Measurements from ENCODE around the gene SEPTIN11. TPM values are rescaled to one million over a fixed set of nuclear protein-coding genes. Genes with fewer than 3 reads are reported as not detected.

SEPTIN11 gene
- total and polyA plus RNA-seq, 2 experiments from 2014 or later, result 41.3 to 84.6 TPM

DNA sequence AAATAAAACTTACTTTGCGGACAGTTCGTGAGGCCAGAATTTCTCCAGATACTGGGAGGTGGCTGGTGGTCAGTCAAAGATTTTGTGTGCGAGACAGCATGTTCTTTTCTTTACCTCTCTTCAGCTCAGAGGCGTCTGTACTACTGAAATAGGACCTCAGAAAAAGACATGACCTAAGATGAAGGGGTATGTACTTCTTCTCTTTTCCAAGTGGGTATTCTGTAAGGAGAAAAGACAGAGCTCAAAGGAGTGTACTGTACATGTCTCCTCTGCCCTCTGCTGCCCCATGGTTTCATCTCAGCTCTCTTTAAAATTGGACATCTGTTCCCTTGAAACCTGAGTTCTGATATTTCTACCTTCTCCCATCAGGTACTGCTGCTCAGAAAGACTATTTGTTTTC, 38.1 kb downstream of the SEPTIN11 start:
- H3K36me3 ChIP-seq, result no peaks in the 10 kb centered on the region
- H3K9me3 ChIP-seq (ENCODE audit: low read depth), result no peaks in the 10 kb centered on the region
- no peaks in the 10 kb centered on the region for H3K27me3 ChIP-seq
- TF ChIP-seq, protein P1, sequence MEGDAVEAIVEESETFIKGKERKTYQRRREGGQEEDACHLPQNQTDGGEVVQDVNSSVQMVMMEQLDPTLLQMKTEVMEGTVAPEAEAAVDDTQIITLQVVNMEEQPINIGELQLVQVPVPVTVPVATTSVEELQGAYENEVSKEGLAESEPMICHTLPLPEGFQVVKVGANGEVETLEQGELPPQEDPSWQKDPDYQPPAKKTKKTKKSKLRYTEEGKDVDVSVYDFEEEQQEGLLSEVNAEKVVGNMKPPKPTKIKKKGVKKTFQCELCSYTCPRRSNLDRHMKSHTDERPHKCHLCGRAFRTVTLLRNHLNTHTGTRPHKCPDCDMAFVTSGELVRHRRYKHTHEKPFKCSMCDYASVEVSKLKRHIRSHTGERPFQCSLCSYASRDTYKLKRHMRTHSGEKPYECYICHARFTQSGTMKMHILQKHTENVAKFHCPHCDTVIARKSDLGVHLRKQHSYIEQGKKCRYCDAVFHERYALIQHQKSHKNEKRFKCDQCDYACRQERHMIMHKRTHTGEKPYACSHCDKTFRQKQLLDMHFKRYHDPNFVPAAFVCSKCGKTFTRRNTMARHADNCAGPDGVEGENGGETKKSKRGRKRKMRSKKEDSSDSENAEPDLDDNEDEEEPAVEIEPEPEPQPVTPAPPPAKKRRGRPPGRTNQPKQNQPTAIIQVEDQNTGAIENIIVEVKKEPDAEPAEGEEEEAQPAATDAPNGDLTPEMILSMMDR (IDR thresholded peaks at IDR 0.05; ENCODE audit: low read depth, low read length), result peak; percentile 6
- H3K4me3 ChIP-seq, result no peak overlapping the region
- DNase-seq (ENCODE audit: low read depth in 1 of 2, low spot score in 1 of 2), result no peak
- H3K27ac ChIP-seq, result no peak overlapping the region
- peaks cover 23% of the 10 kb centered on the region for H3K4me1 ChIP-seq (ENCODE audit: low read depth)

DNA sequence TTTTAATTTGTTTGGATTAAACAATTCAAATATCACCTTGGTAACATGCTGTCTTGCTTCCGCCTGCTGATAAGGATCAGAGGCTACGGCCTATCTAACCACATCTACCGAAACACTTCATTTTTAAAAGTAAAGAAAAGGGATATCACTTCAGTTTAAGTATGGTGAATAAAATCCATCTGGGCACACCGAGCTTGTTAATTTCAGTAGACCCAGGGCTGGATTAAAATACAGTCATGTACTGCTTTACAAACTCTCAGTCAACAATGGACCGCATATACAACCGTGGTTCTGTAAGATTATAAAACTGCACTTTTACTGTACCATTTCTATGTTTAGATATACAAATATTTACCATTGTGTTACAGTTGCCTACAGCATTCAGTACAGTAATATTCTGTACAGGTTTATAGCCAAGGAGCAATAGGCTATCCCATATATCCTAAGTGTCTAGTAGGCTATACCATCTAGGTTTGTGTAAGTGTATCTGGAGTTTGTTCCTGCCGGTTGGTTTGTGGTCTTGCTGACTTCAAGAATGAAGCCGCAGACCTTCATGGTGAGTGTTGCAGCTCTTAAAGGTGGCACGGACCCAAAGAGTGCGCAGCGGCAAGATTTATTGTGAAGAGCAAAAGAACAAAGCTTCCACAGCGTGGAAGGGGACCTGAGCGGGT, 40.0 kb downstream of the SEPTIN11 start:
- no peak for DNase-seq (ENCODE audit: low read depth in 1 of 2, low spot score in 1 of 2)
- H3K9me3 ChIP-seq (ENCODE audit: low read depth), result no peaks in the 10 kb centered on the region
- H3K4me3 ChIP-seq, result no peak overlapping the region
- H3K27me3 ChIP-seq, result no peaks in the 10 kb centered on the region
- TF ChIP-seq, protein P1 (IDR thresholded peaks at IDR 0.05; ENCODE audit: low read depth, low read length), result no peak
- H3K36me3 ChIP-seq, result no peaks in the 10 kb centered on the region
- H3K4me1 ChIP-seq (ENCODE audit: low read depth), result peaks cover 31% of the 10 kb centered on the region
- H3K27ac ChIP-seq, result no peak overlapping the region

DNA sequence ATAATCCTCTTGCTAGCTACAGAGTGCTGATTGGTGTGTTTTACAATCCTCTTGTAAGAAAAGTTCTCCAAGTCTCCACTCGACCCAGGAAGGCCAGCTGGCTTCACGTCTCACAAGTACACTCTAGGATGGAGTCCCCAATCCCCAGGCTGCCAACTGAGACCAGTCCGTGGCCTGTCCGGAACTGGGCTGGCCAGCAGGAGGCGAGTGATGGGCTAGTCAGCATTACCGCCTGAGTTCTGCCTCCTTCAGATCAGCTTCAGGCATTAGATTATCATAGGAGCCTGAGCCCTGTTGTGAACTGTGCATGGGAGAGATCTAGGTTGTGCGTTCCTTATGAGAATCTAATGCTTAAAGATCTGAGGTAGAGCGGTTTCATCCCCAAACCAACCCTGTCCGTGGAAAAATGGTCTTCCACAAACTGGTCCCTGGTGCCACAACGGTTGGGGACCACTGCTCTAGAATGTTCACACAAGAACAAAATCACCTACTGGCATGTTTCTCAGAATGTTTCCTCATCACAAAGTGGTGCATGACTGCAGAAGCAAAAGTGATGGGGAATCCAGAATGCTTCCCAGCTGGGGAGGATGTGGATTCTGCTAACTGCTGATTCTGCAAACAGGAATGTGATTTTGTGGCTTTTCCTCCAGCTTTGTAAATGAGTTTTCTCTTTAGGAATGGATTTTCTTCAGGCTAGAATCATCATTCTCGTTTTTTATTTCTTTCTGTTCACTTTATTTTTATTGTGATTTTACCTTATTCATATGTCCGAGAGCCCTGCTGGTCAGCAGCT, 40.9 kb downstream of the SEPTIN11 start:
- no peak overlapping the region for H3K27ac ChIP-seq
- no peaks in the 10 kb centered on the region for H3K9me3 ChIP-seq (ENCODE audit: low read depth)
- TF ChIP-seq, protein P1 (IDR thresholded peaks at IDR 0.05; ENCODE audit: low read depth, low read length), result peak; percentile 4
- peak in 1 of 2 donors; percentile 87 for DNase-seq (ENCODE audit: low read depth in 1 of 2, low spot score in 1 of 2)
- H3K36me3 ChIP-seq, result no peaks in the 10 kb centered on the region
- H3K27me3 ChIP-seq, result no peaks in the 10 kb centered on the region
- H3K4me3 ChIP-seq, result no peak overlapping the region
- peaks cover 25% of the 10 kb centered on the region for H3K4me1 ChIP-seq (ENCODE audit: low read depth)

GRCh38 chr4:76991161-76991660, 41.7 kb downstream of the SEPTIN11 start:
- DNase-seq (ENCODE audit: low read depth in 1 of 2, low spot score in 1 of 2), result no peak
- no peak overlapping the region for H3K27ac ChIP-seq

More at GRCh38 chr4:76991161-76991660, 41.7 kb downstream of the SEPTIN11 start:
- H3K4me3 ChIP-seq, result no peak overlapping the region
- TF ChIP-seq, protein P1 (IDR thresholded peaks at IDR 0.05; ENCODE audit: low read depth, low read length), result no peak
- H3K9me3 ChIP-seq (ENCODE audit: low read depth), result no peaks in the 10 kb centered on the region
- no peaks in the 10 kb centered on the region for H3K36me3 ChIP-seq
- H3K27me3 ChIP-seq, result no peaks in the 10 kb centered on the region
- peaks cover 19% of the 10 kb centered on the region for H3K4me1 ChIP-seq (ENCODE audit: low read depth)
